K562 (cell line): ENCODE data around the gene TCF21. TPM values are rescaled to one million over a fixed set of nuclear protein-coding genes. Genes with fewer than 3 reads are reported as not detected.

ENCODE experiments used
- polyA plus RNA-seq, 8 experiments: library from polyadenylated mRNA; depleted of rRNA in 4 of 8; stranded (reverse) in 5 of 8; unstranded in 3 of 8; fragments of >200 nt; fragmentation: Nextera tagmentation in 2 of 8; fragmentation: Illumina TruSeq in 1 of 8; extraction: Ambion mirVana in 2 of 8; extraction: Trizol in 1 of 8; gene quantifications; 2 replicates each; pipeline versions ENCODE4 v1.2.1 to v1.2.3, GENCODE V29; 2011 to 2014; ENCODE audit warnings: inconsistent platforms in 1 of 8, missing spikeins in 1 of 8
- total RNA-seq, 7 experiments: library from RNA; depleted of rRNA in 6 of 7; stranded (reverse); fragments of >200 nt in 6 of 7; fragmentation: Illumina TruSeq in 2 of 7; extraction: Trizol in 2 of 7; gene quantifications; 2 replicates each; pipeline versions ENCODE4 v1.2.1 to v1.2.3, GENCODE V29; 2011 to 2021; ENCODE audit warnings: low replicate concordance in 1 of 7

Gene TCF21
- total and polyA plus RNA-seq, 9 of the 15 experiments (the other 6 are each of a cell fraction or from before 2014, with no cell fraction given), result not detected

Other genes with a start within 250 kb of the TCF21 start
- gene TBPL1, start 64.1 kb downstream of the TCF21 start, total RNA-seq (2014; rRNA removed), result 78.1 and 103 TPM in 2 replicates
- 130 and 152 TPM in 2 replicates for gene TBPL1, start 64.1 kb downstream of the TCF21 start, total RNA-seq (2014; rRNA removed; fragmentation: Illumina TruSeq; extraction: Trizol)
- gene TBPL1, start 64.1 kb downstream of the TCF21 start, total RNA-seq (2015; rRNA removed; fragmentation: Illumina TruSeq; extraction: Trizol), result 93.9 and 100 TPM in 2 replicates
- gene TBPL1, start 64.1 kb downstream of the TCF21 start, total RNA-seq (2021), result 117 and 122 TPM in 2 replicates
- gene TBPL1, start 64.1 kb downstream of the TCF21 start, polyA plus RNA-seq (2011; rRNA removed), result 97.4 and 152 TPM in 2 replicates
- 99.2 and 119 TPM in 2 replicates for gene TBPL1, start 64.1 kb downstream of the TCF21 start, polyA plus RNA-seq (2014; fragmentation: Illumina TruSeq; extraction: Trizol)
- gene TBPL1, start 64.1 kb downstream of the TCF21 start, polyA plus RNA-seq (2014; fragmentation: Nextera tagmentation; extraction: Ambion mirVana), result 100 to 1,000 TPM; 107 to 147 TPM
- 105 and 172 TPM in 2 replicates for gene TBPL1, start 64.1 kb downstream of the TCF21 start, polyA plus RNA-seq (2014; rRNA removed)
- gene SLC2A12, start 163.5 kb downstream of the TCF21 start, total RNA-seq (2014; rRNA removed), result 0.29 and 0.54 TPM in 2 replicates
- gene SLC2A12, start 163.5 kb downstream of the TCF21 start, total RNA-seq (2014; rRNA removed; fragmentation: Illumina TruSeq; extraction: Trizol), result 0.65 and 1.1 TPM in 2 replicates
- 0.47 and 0.57 TPM in 2 replicates for gene SLC2A12, start 163.5 kb downstream of the TCF21 start, total RNA-seq (2015; rRNA removed; fragmentation: Illumina TruSeq; extraction: Trizol)
- gene SLC2A12, start 163.5 kb downstream of the TCF21 start, total RNA-seq (2021), result 0.44 and 0.56 TPM in 2 replicates
- gene SLC2A12, start 163.5 kb downstream of the TCF21 start, polyA plus RNA-seq (2011; rRNA removed), result 0.35 and 2.7 TPM in 2 replicates
- gene SLC2A12, start 163.5 kb downstream of the TCF21 start, polyA plus RNA-seq (2014; fragmentation: Illumina TruSeq; extraction: Trizol), result 0.54 and 0.97 TPM in 2 replicates
- gene SLC2A12, start 163.5 kb downstream of the TCF21 start, polyA plus RNA-seq (2014; fragmentation: Nextera tagmentation; extraction: Ambion mirVana), result under 1 TPM; 0.10 to 0.14 TPM
- gene SLC2A12, start 163.5 kb downstream of the TCF21 start, polyA plus RNA-seq (2014; rRNA removed), result 0.42 and 0.58 TPM in 2 replicates